Measurements from ENCODE around the gene LMBR1.

- TF ChIP-seq EZH2 (IDR thresholded peaks at IDR 0.05; ENCODE audit: insufficient read depth, poor library complexity, severe bottlenecking) (no peak), EZH2phosphoT487 (IDR thresholded peaks at IDR 0.05; ENCODE audit: insufficient read depth, low read depth) (no peak)
These were observed 233.0 kb downstream of the LMBR1 start for GRCh38 chr7:156659961-156660360.

All from GM23248 (cell line).